ENCODE data around the gene DNAJB12. TPM values are rescaled to one million over a fixed set of nuclear protein-coding genes. Genes with fewer than 3 reads are reported as not detected.
"Not testable (repeated sequence)": the region's sequence is repeated elsewhere in the genome, so short reads cannot be mapped to it uniquely, and the experiment has no call there.

DNAJB12 gene
- 18.7 TPM for polyA plus RNA-seq (2013, experiment 1 of 4)
- 21.3 TPM for polyA plus RNA-seq (2013, experiment 2 of 4)
- polyA plus RNA-seq (2013, experiment 3 of 4): 15.9 TPM
- 19.3 TPM for polyA plus RNA-seq (2013, experiment 4 of 4)

- peaks cover 11% of the 10 kb centered on the region for H3K4me1 ChIP-seq (ENCODE audit: control insufficient read depth, insufficient read depth, low read length)
- H3K27ac ChIP-seq (ENCODE audit: insufficient read depth, low read depth, low read length, poor library complexity, severe bottlenecking): peak within 1 kb of the TSS; percentile 100
- 0% methylated on average over 74 of the region's 74 CpGs for WGBS, 2 experiments
- H3K36me3 ChIP-seq (ENCODE audit: control insufficient read depth, insufficient read depth, low read length): no peaks in the 10 kb centered on the region
- peak within 1 kb of the TSS; percentile 99 for H3K4me3 ChIP-seq (ENCODE audit: insufficient read depth, low read depth, low read length)
- no peaks in the 10 kb centered on the region for H3K27me3 ChIP-seq (ENCODE audit: control insufficient read depth, insufficient read depth, low read length, poor library complexity, severe bottlenecking)
- no peaks in the 10 kb centered on the region for H3K9me3 ChIP-seq (ENCODE audit: control insufficient read depth, low read length)
These were observed at the start of gene DNAJB12 for GRCh38 chr10:72354356-72355213. DNAJB12 (minus strand) TSS chr10:72354919; CDS start chr10:72354897, 22 bp downstream.

GRCh38 chr10:72395581-72395980 is 40.9 kb upstream of the DNAJB12 start:
- 85% methylated on average over 3 of the region's 3 CpGs for WGBS, 2 experiments
- H3K4me3 ChIP-seq (ENCODE audit: insufficient read depth, low read depth, low read length); H3K4me1 ChIP-seq (ENCODE audit: control insufficient read depth, insufficient read depth, low read length); H3K27ac ChIP-seq (ENCODE audit: insufficient read depth, low read depth, low read length, poor library complexity, severe bottlenecking); H3K9me3 ChIP-seq (ENCODE audit: control insufficient read depth, low read length); H3K36me3 ChIP-seq (ENCODE audit: control insufficient read depth, insufficient read depth, low read length); H3K27me3 ChIP-seq (ENCODE audit: control insufficient read depth, insufficient read depth, low read length, poor library complexity, severe bottlenecking): not testable (repeated sequence)

GRCh38 chr10:72392571-72392970 is 37.9 kb upstream of the DNAJB12 start:
- no peak overlapping the region for H3K4me3 ChIP-seq (ENCODE audit: insufficient read depth, low read depth, low read length)
- no peaks in the 10 kb centered on the region for H3K36me3 ChIP-seq (ENCODE audit: control insufficient read depth, insufficient read depth, low read length)
- no peaks in the 10 kb centered on the region for H3K27me3 ChIP-seq (ENCODE audit: control insufficient read depth, insufficient read depth, low read length, poor library complexity, severe bottlenecking)
- peaks cover 4% of the 10 kb centered on the region for H3K4me1 ChIP-seq (ENCODE audit: control insufficient read depth, insufficient read depth, low read length)
- WGBS, 2 experiments: 80 to 88% methylated on average over 1 of the region's 1 CpG
- no peaks in the 10 kb centered on the region for H3K9me3 ChIP-seq (ENCODE audit: control insufficient read depth, low read length)
- H3K27ac ChIP-seq (ENCODE audit: insufficient read depth, low read depth, low read length, poor library complexity, severe bottlenecking): no peak overlapping the region

- Histone ChIP-seq H3K27me3 (ENCODE audit: control insufficient read depth, insufficient read depth, low read length, poor library complexity, severe bottlenecking) (no peaks in the 10 kb centered on the region), H3K4me3 (ENCODE audit: insufficient read depth, low read depth, low read length) (no peak overlapping the region), H3K9me3 (ENCODE audit: control insufficient read depth, low read length) (no peaks in the 10 kb centered on the region), H3K36me3 (ENCODE audit: control insufficient read depth, insufficient read depth, low read length) (no peaks in the 10 kb centered on the region), H3K4me1 (ENCODE audit: control insufficient read depth, insufficient read depth, low read length) (peaks cover 3% of the 10 kb centered on the region), H3K27ac (ENCODE audit: insufficient read depth, low read depth, low read length, poor library complexity, severe bottlenecking) (no peak overlapping the region)
- 91 to 95% methylated on average over 2 of the region's 2 CpGs for WGBS, 2 experiments
These were observed 36.0 kb upstream of the DNAJB12 start for GRCh38 chr10:72390764-72391163.

GRCh38 chr10:72389716-72390115 is 35.0 kb upstream of the DNAJB12 start:
- WGBS, 2 experiments: 96% methylated on average over 5 of the region's 5 CpGs
- H3K9me3 ChIP-seq (ENCODE audit: control insufficient read depth, low read length): no peaks in the 10 kb centered on the region
- H3K27ac ChIP-seq (ENCODE audit: insufficient read depth, low read depth, low read length, poor library complexity, severe bottlenecking): no peak overlapping the region
- H3K27me3 ChIP-seq (ENCODE audit: control insufficient read depth, insufficient read depth, low read length, poor library complexity, severe bottlenecking): no peaks in the 10 kb centered on the region
- H3K4me3 ChIP-seq (ENCODE audit: insufficient read depth, low read depth, low read length): no peak overlapping the region
- no peaks in the 10 kb centered on the region for H3K4me1 ChIP-seq (ENCODE audit: control insufficient read depth, insufficient read depth, low read length)
- no peaks in the 10 kb centered on the region for H3K36me3 ChIP-seq (ENCODE audit: control insufficient read depth, insufficient read depth, low read length)

- Histone ChIP-seq H3K27ac (ENCODE audit: insufficient read depth, low read depth, low read length, poor library complexity, severe bottlenecking) (no peak overlapping the region), H3K27me3 (ENCODE audit: control insufficient read depth, insufficient read depth, low read length, poor library complexity, severe bottlenecking) (no peaks in the 10 kb centered on the region), H3K4me3 (ENCODE audit: insufficient read depth, low read depth, low read length) (no peak overlapping the region), H3K9me3 (ENCODE audit: control insufficient read depth, low read length) (no peaks in the 10 kb centered on the region), H3K4me1 (ENCODE audit: control insufficient read depth, insufficient read depth, low read length) (no peaks in the 10 kb centered on the region), H3K36me3 (ENCODE audit: control insufficient read depth, insufficient read depth, low read length) (no peaks in the 10 kb centered on the region)
- 89 to 100% methylated on average over 1 of the region's 1 CpG for WGBS, 2 experiments
These were observed 34.3 kb upstream of the DNAJB12 start for GRCh38 chr10:72389014-72389413.

GRCh38 chr10:72388062-72388461 is 33.3 kb upstream of the DNAJB12 start:
- H3K4me3 ChIP-seq (ENCODE audit: insufficient read depth, low read depth, low read length): no peak overlapping the region
- no peaks in the 10 kb centered on the region for H3K9me3 ChIP-seq (ENCODE audit: control insufficient read depth, low read length)
- no peaks in the 10 kb centered on the region for H3K27me3 ChIP-seq (ENCODE audit: control insufficient read depth, insufficient read depth, low read length, poor library complexity, severe bottlenecking)
- H3K36me3 ChIP-seq (ENCODE audit: control insufficient read depth, insufficient read depth, low read length): no peaks in the 10 kb centered on the region
- H3K27ac ChIP-seq (ENCODE audit: insufficient read depth, low read depth, low read length, poor library complexity, severe bottlenecking): no peak overlapping the region
- 96% methylated on average over 5 of the region's 5 CpGs for WGBS, 2 experiments
- H3K4me1 ChIP-seq (ENCODE audit: control insufficient read depth, insufficient read depth, low read length): no peaks in the 10 kb centered on the region

- WGBS, 2 experiments: 90 to 100% methylated on average over 1 to 2 of the region's 3 CpGs
- H3K4me3 ChIP-seq (ENCODE audit: insufficient read depth, low read depth, low read length): no peak overlapping the region
- no peaks in the 10 kb centered on the region for H3K4me1 ChIP-seq (ENCODE audit: control insufficient read depth, insufficient read depth, low read length)
- no peaks in the 10 kb centered on the region for H3K27me3 ChIP-seq (ENCODE audit: control insufficient read depth, insufficient read depth, low read length, poor library complexity, severe bottlenecking)
- H3K9me3 ChIP-seq (ENCODE audit: control insufficient read depth, low read length): no peaks in the 10 kb centered on the region
- H3K36me3 ChIP-seq (ENCODE audit: control insufficient read depth, insufficient read depth, low read length): no peaks in the 10 kb centered on the region
- H3K27ac ChIP-seq (ENCODE audit: insufficient read depth, low read depth, low read length, poor library complexity, severe bottlenecking): no peak overlapping the region
These were observed 32.3 kb upstream of the DNAJB12 start for GRCh38 chr10:72386916-72387586.

- Histone ChIP-seq H3K36me3 (ENCODE audit: control insufficient read depth, insufficient read depth, low read length) (no peaks in the 10 kb centered on the region), H3K27me3 (ENCODE audit: control insufficient read depth, insufficient read depth, low read length, poor library complexity, severe bottlenecking) (no peaks in the 10 kb centered on the region), H3K27ac (ENCODE audit: insufficient read depth, low read depth, low read length, poor library complexity, severe bottlenecking) (no peak overlapping the region), H3K9me3 (ENCODE audit: control insufficient read depth, low read length) (no peaks in the 10 kb centered on the region), H3K4me3 (ENCODE audit: insufficient read depth, low read depth, low read length) (no peak overlapping the region), H3K4me1 (ENCODE audit: control insufficient read depth, insufficient read depth, low read length) (peaks cover 12% of the 10 kb centered on the region)
- WGBS, 2 experiments: 81 to 84% methylated on average over 4 of the region's 4 CpGs
These were observed 31.0 kb upstream of the DNAJB12 start for GRCh38 chr10:72385724-72386123.

GRCh38 chr10:72384982-72385381 is 30.3 kb upstream of the DNAJB12 start:
- peaks cover 17% of the 10 kb centered on the region for H3K4me1 ChIP-seq (ENCODE audit: control insufficient read depth, insufficient read depth, low read length)
- WGBS, 2 experiments: 90 to 93% methylated on average over 7 of the region's 7 CpGs
- not testable (repeated sequence) for H3K36me3 ChIP-seq (ENCODE audit: control insufficient read depth, insufficient read depth, low read length); H3K9me3 ChIP-seq (ENCODE audit: control insufficient read depth, low read length); H3K4me3 ChIP-seq (ENCODE audit: insufficient read depth, low read depth, low read length); H3K27me3 ChIP-seq (ENCODE audit: control insufficient read depth, insufficient read depth, low read length, poor library complexity, severe bottlenecking); H3K27ac ChIP-seq (ENCODE audit: insufficient read depth, low read depth, low read length, poor library complexity, severe bottlenecking)
